ENCODE data around the gene LRMDA. TPM values are rescaled to one million over a fixed set of nuclear protein-coding genes. Genes with fewer than 3 reads are reported as not detected.
A peak's percentile ranks its signal among the peaks of the same experiment; 100 is the strongest.

LRMDA gene
- polyA plus RNA-seq, 3 donors: 39.8 to 59.6 (median 56.4) TPM

DNA sequence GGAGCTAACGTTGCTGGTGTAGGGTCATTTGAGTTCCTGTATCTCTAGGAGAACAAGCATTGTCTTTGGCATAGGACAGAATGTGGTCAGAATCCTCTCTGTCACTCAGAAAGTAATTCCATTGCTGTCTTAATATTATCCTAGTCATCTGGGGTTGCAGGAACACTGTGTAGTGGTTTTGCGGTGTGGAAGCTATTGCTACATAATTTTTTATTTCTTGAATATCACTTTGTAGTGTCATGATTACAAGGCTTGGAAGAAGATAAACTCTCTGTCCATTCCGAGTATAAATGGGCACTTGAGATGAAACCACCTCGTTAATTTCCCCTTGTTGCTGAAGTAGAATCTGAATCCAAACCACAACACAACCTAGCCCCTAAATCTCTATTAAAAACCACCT lies 919.2 kb downstream of the LRMDA start:
- Mint-ChIP-seq H3K27me3 (ENCODE audit: low read depth in 3 of 3) (peaks cover 0 to 2% (median 0%) of the 10 kb centered on the region in 3 donors), H3K4me1 (no peaks in the 10 kb centered on the region), H3K36me3 (peaks cover 2% of the 10 kb centered on the region in 2 donors), H3K9me3 (peaks cover 0 to 3% (median 0%) of the 10 kb centered on the region in 7 donors), H3K4me3 (no peak overlapping the region), H3K27ac (no peak overlapping the region)
- Histone ChIP-seq H3K9me3 (replicated peaks in 1 of 2; ENCODE audit: control insufficient read depth in 1 of 2, insufficient read depth in 1 of 2, low read length in 2 of 2) (no peaks in the 10 kb centered on the region), H2AFZ (ENCODE audit: insufficient read depth, low read depth, low read length, poor library complexity, severe bottlenecking) (no peak overlapping the region), H3K79me2 (ENCODE audit: insufficient read depth, low read length) (no peaks in the 10 kb centered on the region), H3K36me3 (replicated peaks in 1 of 2; ENCODE audit: control insufficient read depth in 1 of 2, insufficient read depth in 2 of 2, low read length in 2 of 2) (no peaks in the 10 kb centered on the region), H3K27ac (ENCODE audit: low read depth in 1 of 2, low read length in 2 of 2) (no peak overlapping the region), H3K4me3 (replicated peaks in 1 of 3; ENCODE audit: low read depth in 2 of 3, low read length in 3 of 3) (no peak overlapping the region), H3K4me1 (ENCODE audit: control insufficient read depth in 1 of 2, insufficient read depth in 2 of 2, low read length in 2 of 2) (no peaks in the 10 kb centered on the region), H3K4me2 (replicated peaks; ENCODE audit: extremely low read depth, low read length, poor library complexity, severe bottlenecking) (no peak overlapping the region), H3K9ac (ENCODE audit: insufficient read depth, low read length, poor library complexity, severe bottlenecking) (no peak overlapping the region), H4K20me1 (ENCODE audit: insufficient read depth, low read length) (no peaks in the 10 kb centered on the region), H3K27me3 (ENCODE audit: control insufficient read depth in 2 of 2, insufficient read depth in 2 of 2, low read length in 2 of 2) (no peaks in the 10 kb centered on the region)
- TF ChIP-seq, protein P1, sequence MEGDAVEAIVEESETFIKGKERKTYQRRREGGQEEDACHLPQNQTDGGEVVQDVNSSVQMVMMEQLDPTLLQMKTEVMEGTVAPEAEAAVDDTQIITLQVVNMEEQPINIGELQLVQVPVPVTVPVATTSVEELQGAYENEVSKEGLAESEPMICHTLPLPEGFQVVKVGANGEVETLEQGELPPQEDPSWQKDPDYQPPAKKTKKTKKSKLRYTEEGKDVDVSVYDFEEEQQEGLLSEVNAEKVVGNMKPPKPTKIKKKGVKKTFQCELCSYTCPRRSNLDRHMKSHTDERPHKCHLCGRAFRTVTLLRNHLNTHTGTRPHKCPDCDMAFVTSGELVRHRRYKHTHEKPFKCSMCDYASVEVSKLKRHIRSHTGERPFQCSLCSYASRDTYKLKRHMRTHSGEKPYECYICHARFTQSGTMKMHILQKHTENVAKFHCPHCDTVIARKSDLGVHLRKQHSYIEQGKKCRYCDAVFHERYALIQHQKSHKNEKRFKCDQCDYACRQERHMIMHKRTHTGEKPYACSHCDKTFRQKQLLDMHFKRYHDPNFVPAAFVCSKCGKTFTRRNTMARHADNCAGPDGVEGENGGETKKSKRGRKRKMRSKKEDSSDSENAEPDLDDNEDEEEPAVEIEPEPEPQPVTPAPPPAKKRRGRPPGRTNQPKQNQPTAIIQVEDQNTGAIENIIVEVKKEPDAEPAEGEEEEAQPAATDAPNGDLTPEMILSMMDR (IDR thresholded peaks at IDR 0.05): no peak
- no peak for DNase-seq
- intact Hi-C loops (cut with micrococcal nuclease): no loop called here
- no CpG with 5 or more reads among the region's 4 CpGs for WGBS (ENCODE audit: insufficient coverage)

DNA sequence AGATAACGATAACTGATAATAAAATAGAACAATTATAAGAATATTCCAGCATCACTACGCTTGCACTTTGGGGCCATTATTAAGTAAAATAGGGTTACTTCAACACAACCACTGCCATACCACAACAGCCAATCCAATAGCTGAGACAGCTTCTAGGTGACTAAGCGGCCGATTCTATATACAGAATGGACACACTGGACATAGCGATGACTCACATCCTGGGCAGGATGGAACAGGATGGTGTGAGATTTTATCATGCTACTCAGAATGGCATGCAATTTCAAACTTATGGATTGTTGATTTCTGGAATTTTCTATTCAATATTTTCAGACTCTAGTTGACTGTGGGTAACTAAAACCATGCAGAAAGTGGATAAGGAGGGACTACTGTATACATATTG lies 920.9 kb downstream of the LRMDA start:
- H3K27me3 Mint-ChIP-seq (ENCODE audit: low read depth in 3 of 3): peaks cover 0 to 2% (median 0%) of the 10 kb centered on the region in 3 donors
- Histone ChIP-seq H3K4me1 (ENCODE audit: control insufficient read depth in 1 of 2, insufficient read depth in 2 of 2, low read length in 2 of 2) (no peaks in the 10 kb centered on the region), H3K9ac (ENCODE audit: insufficient read depth, low read length, poor library complexity, severe bottlenecking) (no peak overlapping the region), H3K79me2 (ENCODE audit: insufficient read depth, low read length) (no peaks in the 10 kb centered on the region), H2AFZ (ENCODE audit: insufficient read depth, low read depth, low read length, poor library complexity, severe bottlenecking) (no peak overlapping the region), H4K20me1 (ENCODE audit: insufficient read depth, low read length) (no peaks in the 10 kb centered on the region), H3K4me2 (replicated peaks; ENCODE audit: extremely low read depth, low read length, poor library complexity, severe bottlenecking) (no peak overlapping the region), H3K9me3 (replicated peaks in 1 of 2; ENCODE audit: control insufficient read depth in 1 of 2, insufficient read depth in 1 of 2, low read length in 2 of 2) (no peaks in the 10 kb centered on the region), H3K36me3 (replicated peaks in 1 of 2; ENCODE audit: control insufficient read depth in 1 of 2, insufficient read depth in 2 of 2, low read length in 2 of 2) (no peaks in the 10 kb centered on the region), H3K27me3 (ENCODE audit: control insufficient read depth in 2 of 2, insufficient read depth in 2 of 2, low read length in 2 of 2) (no peaks in the 10 kb centered on the region), H3K4me3 (replicated peaks in 1 of 3; ENCODE audit: low read depth in 2 of 3, low read length in 3 of 3) (no peak overlapping the region), H3K27ac (ENCODE audit: low read depth in 1 of 2, low read length in 2 of 2) (no peak overlapping the region)
- H3K36me3 Mint-ChIP-seq: peaks cover 0 to 2% of the 10 kb centered on the region in 2 donors
- TF ChIP-seq, protein P1 (IDR thresholded peaks at IDR 0.05): no peak
- WGBS (ENCODE audit: insufficient coverage): no CpG with 5 or more reads among the region's 5 CpGs
- intact Hi-C loops (cut with micrococcal nuclease): no loop called here
- no peaks in the 10 kb centered on the region for H3K4me1 Mint-ChIP-seq
- no peak overlapping the region for H3K4me3 Mint-ChIP-seq
- peak in 2 of 3 donors; percentile 2 to 21 for DNase-seq
- H3K9me3 Mint-ChIP-seq: peaks cover 0 to 3% (median 0%) of the 10 kb centered on the region in 7 donors
- no peak overlapping the region for H3K27ac Mint-ChIP-seq

Measured in CD14-positive monocyte (primary cell).